ENCODE data around the gene TEX12.
"Not testable (repeated sequence)": the region's sequence is repeated elsewhere in the genome, so short reads cannot be mapped to it uniquely, and the experiment has no call there.

The TEX12 gene, protein sequence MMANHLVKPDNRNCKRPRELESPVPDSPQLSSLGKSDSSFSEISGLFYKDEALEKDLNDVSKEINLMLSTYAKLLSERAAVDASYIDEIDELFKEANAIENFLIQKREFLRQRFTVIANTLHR

DNA sequence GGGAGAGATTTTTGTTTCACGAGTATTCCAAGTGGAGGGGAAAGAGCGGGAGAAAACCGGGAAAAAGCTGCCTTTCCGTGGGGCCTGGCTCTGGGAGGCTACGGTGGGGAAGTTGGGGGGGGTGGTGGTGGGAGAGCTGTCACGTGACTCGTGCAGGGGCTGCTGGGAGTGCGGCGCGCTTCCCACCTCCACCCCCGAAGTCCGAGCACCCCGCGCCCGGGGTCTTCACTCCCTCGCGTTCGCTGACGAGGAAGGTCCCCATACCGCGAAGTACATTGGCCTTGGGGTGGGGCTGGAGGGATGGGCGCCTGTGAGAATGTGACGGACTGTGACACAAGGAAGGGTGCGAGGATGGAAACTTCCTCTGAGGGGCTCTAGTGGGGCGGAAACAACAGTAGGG, at the start of gene TEX12:
TSS of gene TEX12 (plus strand) at position 228 of the 400 bp plus-strand sequence. CDS start 1,897 bp downstream, outside the sequence.
- in situ Hi-C loops (cut with MboI; ENCODE audit: low sequenced_read_pairs) = no loop called here

DNA sequence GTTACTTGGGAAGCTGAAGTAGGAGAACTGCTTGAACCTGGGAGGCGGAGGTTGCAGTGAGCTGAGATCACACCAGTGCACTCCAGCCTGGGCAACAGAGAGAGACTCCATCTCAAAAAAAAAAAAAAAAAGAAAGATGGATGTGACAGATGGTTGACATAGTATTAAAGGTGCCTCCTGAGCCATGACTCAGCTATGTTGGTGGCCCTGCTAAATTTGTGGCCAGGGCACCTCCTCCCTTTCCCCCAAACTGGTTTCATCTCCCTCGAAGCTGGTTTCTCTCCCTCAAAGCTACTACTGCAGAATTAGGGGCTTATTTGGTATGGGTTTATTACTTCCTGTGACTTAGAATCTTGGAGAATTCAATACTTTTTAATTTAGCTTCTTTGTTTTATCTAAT, 49.0 kb upstream of the TEX12 start:
- in situ Hi-C loops (cut with MboI; ENCODE audit: low sequenced_read_pairs) = no loop called here

DNA sequence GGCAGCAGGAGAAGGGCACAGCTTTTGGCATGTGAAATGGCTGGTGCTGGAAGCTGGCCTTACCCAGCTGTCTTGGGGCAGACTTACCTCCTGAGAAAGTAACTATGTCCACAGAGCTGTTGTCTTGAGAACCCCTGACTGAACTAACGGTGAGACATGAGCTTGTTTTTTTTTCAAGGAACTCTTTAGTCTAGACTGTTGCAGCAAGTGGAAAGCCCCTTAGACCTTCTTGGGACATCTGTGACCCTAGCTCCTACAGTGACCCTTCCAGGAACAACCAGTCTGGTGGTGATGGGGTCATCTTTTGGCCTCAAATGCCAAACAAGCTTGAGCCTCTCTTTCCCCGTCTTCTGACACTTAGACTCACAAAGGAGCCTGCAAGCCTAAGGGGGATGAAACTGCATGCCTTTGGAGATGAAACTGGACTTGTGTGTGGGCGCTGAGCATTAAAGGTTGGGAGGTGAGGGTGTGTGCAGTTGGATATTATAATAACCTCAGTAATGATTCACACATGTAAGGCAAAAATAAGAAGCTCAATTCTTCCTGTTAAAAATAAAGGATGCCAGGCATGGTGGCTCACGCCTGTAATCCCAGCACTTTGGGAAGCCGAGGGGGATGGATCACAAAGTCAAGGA, 45.1 kb upstream of the TEX12 start:
- in situ Hi-C loops (cut with MboI; ENCODE audit: low sequenced_read_pairs) = no loop called here

DNA sequence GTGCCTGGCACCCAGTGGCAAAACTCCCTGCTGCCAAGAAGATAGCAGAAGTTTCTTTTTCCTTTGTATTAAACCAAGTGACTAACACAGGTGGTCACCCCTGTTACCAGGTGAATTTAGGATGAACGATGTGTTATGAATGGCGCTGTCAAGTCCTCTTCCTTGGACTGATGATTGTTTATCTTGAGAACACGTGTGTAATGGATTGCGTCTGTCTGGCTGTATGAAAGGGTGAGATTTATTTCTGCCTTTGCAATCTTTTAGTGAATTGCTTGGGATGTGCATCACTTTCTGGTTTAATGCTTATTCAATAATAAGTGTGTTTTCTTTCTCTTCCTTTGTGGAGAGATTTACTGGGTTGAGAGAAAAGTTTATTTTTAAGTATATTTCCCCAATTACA, 44.0 kb upstream of the TEX12 start:
- in situ Hi-C loops (cut with MboI; ENCODE audit: low sequenced_read_pairs) = no loop called here

DNA sequence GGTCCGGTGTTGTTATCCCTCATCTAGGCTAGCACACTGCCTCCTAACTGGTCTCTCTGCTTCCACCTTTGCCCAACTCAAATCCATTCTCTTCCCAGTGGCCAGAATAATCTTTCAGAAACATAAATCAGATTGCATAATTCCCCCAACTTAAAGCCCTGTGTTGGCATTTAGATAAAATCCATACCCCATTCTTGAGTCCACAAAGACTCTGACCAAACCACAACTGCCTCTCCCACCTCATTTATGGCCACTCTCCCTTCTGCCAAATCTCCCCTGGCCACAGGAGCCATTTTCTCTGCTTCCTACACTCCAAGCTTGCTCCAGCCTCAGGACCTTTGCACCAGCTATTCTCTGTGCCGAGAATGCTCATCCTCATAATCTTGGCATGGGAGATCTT, 40.1 kb upstream of the TEX12 start:
- in situ Hi-C loops (cut with MboI; ENCODE audit: low sequenced_read_pairs) = no loop called here

DNA sequence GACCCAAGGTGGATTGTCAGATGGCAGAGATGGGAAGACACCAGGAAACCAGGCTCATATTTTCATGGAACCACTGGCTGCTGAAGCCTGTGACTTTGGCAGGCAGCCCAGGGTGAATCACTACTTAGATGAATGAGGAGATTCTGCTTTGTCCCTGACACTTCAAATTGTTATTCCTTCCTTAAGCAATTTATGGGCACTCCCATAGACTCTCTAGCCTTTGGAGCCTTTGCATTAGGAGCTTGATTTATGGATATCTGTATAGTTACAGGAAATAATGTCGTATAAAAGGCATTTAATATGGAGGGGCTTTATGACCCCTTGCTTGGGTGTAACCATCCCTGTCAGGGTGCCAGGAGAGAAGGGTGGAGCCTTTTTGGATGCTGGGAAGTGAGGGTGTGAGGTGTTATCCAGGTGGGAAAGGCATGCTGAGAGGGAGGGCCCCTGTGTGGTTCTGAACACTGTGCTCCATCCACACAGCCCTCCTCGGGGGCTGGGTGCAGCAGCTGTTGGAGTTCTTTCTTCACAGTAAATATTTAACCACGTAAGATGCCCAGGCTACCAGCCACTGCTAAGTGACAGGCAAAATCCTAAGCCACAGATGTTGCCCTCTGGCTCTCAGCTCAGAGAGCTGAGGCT, 38.6 kb upstream of the TEX12 start:
- in situ Hi-C loops (cut with MboI; ENCODE audit: low sequenced_read_pairs) = no loop called here

DNA sequence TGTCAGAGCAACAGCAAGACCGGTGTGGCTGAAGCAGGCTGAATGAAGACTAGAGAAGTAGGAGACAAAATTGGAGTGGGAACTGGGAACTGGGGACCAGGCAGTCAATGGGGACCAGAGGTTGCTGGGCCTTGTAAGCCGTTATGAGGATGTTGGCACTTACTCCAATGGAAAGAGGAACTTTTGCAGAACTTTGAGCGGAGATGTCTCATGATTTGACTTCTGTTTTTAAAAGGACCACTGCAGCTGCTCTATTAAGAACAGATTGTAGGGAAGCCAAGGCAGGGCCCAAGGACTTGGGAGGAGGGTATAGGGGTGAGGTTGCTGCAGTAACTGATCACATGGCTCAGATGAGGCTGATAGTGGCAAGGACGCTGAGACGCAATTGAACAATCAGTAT, 37.5 kb upstream of the TEX12 start:
- in situ Hi-C loops (cut with MboI; ENCODE audit: low sequenced_read_pairs) = no loop called here

DNA sequence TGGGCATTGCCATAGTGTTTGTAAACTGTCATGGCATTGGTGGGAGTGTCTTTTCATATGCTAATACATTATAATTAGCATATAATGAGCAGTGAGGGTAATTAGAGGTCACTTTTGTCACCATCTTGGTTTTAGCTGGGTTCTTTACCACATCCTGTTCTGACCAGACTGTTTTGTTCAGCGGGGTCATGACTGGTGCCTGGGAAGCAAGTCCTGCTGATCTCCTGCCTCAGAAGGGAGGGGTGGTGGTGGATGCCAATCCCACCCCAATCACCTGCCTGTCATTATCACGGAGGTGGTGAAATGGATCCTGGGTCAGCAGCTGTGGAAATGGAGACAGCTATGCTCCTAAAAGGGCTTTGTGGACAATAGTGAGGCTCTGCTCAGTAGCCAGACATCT, 34.4 kb upstream of the TEX12 start:
- in situ Hi-C loops (cut with MboI; ENCODE audit: low sequenced_read_pairs) = no loop called here

DNA sequence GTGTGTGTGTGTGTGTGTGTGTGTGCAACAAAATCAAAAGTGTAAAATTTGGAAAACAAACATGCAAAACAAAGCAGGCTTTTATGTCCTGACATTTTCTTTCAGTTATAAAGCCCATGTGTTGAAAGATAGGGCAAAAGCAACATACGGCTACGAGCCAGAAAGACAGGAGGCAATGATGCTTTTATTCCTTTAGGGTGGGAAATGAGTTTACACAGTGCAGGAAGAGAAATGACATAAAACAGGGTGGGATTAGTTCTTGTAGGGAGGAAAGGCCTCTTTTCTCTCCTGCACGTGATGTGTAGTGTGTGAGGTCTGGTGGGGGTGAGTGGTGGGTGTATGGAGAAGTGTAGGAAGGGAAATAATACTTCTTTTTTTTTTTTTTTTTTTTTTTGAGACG, 32.7 kb upstream of the TEX12 start:
- in situ Hi-C loops (cut with MboI; ENCODE audit: low sequenced_read_pairs) = no loop called here

DNA sequence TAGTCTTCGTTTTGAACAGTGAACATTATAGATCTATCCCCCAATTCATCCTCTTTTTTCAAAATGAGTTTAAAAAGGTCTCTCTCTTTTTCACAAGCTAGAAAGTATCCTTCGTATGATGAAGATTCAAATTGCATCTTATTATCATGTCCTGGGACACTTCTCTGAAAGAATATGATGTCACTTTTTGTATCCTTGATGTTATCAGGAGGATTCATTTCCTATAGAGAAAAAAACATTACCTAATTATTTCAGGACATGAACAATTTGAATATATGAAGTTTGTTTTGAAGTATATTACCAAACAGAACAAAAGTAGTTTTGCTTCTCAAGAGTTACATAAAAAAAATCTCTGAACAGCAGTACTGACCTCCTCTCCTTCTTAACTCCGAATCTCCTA, 23.6 kb upstream of the TEX12 start:
- in situ Hi-C loops (cut with MboI; ENCODE audit: low sequenced_read_pairs) = no loop called here

DNA sequence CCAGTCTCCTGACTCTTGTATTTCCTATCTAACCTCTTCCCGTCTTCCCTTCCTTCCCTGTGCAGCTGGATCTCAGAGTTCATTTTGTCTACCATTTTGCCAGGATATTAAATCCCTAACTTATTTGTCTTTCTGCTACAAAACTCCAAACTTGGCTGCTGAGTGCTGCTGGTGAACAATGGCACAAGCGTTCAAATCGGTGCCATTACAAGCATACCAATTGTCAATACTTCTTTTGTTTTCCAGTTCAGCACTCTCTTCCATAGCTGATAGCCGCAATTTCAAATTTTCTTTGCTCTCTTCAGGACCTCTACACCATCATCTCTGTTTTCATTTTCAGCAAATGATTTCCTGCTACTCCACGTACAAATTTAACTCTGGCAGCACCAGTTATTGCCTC, 16.7 kb upstream of the TEX12 start:
- in situ Hi-C loops (cut with MboI; ENCODE audit: low sequenced_read_pairs) = no loop called here

DNA sequence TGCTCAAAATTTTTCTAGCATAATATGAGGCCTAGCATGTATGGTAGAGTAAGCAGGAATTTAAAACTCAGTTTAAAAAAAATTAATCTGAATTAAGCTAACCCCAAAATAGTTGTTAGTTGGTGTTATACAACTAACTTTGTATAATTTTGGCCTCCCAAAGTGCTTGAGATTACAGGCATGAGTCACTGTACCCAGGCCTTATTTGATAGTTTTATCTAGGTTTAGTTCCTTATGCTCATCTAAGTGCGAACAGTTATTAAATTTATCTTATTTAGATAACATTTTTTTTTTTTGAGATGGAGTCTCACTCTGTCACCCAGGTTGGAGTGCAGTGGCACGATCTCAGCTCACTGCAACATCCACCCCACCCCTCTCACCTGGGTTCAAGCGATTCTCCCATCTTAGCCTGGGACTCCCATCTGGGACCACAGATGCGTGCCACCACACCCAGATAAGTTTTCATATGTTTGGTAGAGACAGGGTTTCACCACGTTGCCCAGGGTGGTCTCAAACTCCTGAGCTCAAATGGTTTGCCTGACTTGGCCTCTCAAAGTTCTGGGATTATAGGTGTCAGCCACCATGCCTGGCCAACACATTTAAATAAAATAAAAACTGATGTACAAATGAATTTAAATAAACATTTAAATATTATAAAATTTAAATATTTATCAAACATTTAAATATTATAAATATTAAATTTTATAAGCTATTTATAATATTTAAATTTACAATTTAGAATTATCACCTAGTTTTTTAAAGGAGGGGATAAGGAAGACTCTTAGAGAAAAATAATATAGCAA, 10.8 kb upstream of the TEX12 start:
- in situ Hi-C loops (cut with MboI; ENCODE audit: low sequenced_read_pairs) = no loop called here

DNA sequence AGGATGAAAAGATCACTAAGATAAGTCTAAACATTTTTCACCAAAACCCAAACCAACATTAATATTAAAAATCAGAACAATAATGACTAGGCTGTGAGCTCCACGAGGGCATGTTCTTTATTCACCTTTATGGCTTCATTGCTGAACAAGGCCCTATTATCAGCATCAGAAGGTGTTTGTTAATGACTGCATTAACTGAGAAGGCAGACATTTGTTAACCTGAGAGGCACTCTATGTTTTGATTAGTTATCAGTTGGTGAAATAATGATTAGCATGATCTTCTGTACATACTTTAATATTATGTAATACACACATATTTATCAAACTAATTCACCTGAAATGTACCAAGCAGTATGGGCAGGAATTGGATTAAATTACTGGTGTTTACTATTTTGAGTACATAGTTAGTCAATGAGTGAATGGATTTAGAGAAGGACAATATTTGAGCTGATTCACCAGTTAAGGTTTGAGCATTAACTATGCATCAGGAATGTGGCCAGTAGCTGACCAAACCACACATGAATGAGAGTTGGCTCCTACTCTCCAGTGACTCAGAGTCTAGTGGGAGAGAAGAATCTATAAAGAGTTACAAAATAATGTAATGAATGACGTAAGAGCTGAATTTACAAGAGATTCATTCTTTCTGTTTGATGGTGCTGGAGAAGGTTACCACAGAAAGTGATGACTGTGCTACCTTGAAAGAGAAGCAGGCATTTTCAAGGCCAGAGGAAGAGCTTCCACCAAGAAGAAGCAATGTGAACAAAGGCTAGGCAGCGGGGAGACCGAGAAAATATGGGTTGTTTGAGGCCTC, 10.0 kb upstream of the TEX12 start:
- in situ Hi-C loops (cut with MboI; ENCODE audit: low sequenced_read_pairs) = no loop called here

DNA sequence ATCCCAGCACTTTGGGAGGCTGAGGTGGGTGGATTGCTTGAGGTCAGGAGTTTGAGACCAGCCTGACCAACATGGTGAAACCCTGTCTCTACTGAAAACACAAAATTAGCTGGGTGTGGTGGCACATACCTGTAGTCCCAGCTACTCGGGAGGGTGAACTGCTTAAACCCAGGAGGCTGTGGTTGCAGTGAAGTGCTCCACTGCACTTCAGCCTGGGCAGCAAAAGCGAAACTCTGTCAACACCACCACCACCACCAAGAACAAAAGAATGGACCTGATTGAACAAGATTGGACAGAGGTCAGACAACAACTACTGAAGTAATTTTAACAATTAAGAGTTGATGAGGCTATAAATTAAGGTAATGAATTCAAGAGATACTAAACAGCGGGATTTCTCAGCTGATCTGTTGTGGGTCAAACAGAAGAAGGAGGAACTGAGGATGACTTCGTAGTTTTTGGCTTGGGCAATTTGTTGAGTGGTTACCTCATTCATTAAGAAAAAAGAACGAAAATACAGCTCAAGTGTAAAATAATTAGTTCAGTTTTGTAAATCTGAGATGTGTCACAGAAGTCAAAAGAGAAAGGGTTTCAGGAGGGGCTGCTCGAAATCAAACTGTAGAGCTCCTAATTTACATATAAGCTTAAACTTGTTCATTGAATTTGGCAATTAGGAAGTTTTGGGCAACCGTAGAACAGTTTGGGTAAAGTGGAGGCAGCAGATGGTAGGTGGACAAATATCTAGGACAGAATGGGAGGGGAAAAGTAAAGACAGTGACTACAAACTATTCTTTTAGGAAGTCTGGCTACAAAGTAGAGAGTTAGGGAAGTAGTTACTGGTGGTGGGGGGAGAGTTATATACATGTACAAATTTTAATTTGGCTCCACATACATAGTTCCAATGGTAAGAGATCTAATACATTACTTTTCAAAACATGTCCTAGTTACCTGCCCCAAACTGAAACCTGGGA, 7.8 kb upstream of the TEX12 start:
- in situ Hi-C loops (cut with MboI; ENCODE audit: low sequenced_read_pairs) = no loop called here

DNA sequence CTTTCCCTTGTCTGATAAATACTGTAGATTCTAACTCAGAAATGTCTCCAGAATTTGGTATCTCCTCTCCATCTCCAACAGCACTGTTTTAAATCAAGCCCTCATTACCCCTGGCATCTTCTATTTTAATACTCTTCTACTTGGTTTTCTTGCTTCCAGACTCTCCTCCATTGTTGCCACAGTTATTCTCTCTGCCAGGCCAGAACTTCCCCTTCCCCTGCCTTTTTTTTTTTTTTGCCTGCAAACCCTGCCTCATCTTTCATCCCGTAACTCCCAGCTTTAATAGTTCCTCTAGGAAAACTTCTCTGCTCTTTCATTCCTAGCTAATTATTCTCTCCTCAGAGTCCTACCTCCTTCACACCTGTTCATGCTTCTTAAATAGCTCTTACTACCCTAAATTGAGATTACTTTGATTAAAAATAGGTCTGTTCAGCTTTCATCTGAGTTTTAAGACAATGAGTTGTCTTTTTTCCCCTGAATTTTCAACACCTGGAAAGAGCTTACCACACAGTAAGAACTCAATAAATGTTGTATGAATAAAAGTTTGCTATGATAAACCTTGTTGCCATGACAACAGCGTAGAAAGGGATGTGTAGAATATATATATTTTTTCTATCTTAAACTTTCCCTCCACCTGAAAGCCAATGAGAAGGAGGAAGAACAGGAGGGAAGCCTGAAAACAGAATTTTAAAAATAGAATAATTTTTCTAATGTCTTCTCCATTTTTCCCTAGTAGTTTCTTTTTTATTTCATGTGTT, 6.9 kb upstream of the TEX12 start:
- in situ Hi-C loops (cut with MboI; ENCODE audit: low sequenced_read_pairs) = no loop called here

DNA sequence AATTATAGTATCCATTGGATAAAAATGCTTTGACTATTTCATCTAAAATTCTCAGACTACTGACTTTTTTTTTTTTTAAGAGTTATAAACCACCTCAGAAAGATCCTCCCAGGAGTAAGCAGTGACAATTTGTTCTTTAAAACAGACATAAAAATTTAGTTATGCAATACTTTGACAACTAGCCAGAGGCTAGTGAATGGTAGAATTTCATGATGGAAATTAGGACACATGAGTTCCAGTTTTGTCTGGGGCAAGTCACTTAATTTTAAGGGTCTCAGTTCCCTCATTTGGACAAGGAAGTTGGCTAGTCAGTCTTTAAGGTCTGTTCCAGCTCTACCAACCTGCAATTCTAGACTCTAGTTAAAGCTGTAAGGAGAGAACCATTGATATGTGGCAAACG, 6.2 kb upstream of the TEX12 start:
- in situ Hi-C loops (cut with MboI; ENCODE audit: low sequenced_read_pairs) = no loop called here

DNA sequence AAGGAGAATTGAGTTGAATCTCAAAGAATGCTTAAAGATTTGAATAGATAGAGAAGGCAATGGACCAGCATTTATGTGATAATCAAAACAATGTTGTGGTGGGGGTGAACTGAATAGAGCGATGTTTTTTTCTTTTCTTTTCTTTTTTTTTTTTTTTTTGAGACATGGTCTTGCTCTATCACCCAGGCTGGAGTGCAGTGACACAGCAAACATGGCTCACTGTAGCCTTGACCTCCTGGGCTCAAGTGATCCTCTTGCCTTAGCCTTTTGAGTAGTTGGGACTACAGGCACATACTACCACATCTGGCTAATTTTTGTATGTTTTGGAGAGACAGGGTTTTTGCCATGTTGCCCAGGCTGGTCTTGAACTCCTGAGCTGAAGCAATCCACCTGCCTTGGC, 5.0 kb upstream of the TEX12 start:
- in situ Hi-C loops (cut with MboI; ENCODE audit: low sequenced_read_pairs) = not testable (repeated sequence)

DNA sequence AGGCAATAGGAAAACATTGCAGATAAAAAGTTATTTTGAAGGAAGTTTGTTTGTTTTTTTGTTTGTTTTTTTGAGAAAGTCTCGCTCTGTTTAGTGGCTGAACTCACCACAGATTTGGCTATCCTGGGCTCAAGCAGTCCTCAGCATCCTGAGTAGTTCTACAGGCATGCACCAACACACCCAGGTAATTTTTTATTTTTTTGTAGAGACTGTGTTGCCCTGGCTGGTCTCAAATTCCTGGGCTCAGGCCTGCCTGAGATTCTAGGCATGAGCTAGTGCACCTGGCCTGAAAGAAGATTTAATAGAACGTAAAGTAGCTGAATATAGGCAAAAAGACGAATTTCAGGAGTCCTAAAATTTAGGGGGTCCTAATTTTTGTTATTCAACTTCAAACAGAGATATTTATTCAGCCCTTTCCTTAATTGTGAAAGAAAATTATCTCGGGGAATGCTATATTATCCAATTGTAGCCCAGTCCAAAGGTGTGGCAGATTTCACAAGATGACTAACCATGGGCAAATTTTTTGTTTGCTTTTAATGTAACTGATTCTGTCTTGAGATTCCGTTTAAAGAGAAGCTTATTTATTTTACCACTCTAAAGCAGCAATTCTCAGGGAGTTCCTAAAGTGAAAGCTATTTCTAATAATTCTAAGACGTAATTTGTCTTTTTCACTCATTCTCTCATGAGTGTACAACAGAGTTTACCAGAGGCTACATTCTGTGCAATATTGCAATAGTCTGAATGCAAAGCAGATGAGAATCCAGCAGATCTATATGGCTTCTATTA, 4.2 kb upstream of the TEX12 start:
- in situ Hi-C loops (cut with MboI; ENCODE audit: low sequenced_read_pairs) = no loop called here
